Activated naive CD8-positive, alpha-beta T cell (primary cell): ENCODE data around the gene HSPB1.
"Not testable (repeated sequence)": the region's sequence is repeated elsewhere in the genome, so short reads cannot be mapped to it uniquely, and the experiment has no call there.

ENCODE experiments used
- H3K27ac Mint-ChIP-seq: one replicate; pipeline ENCODE4 v1.8.0; 2021; ENCODE audit warnings: mixed read lengths
- H3K27me3 Mint-ChIP-seq: one replicate; pipeline ENCODE4 v1.8.0; 2021; ENCODE audit warnings: mixed read lengths
- H3K36me3 Mint-ChIP-seq: one replicate; pipeline ENCODE4 v1.8.0; 2021; ENCODE audit warnings: mixed read lengths
- H3K4me1 Mint-ChIP-seq: one replicate; pipeline ENCODE4 v1.8.0; 2021; ENCODE audit warnings: low read depth, mixed read lengths
- H3K4me3 Mint-ChIP-seq: one replicate; pipeline ENCODE4 v1.8.0; 2021; ENCODE audit warnings: mild to moderate bottlenecking, mixed read lengths
- H3K9me3 Mint-ChIP-seq: one replicate; pipeline ENCODE4 v1.8.0; 2021; ENCODE audit warnings: low read depth, mixed read lengths

HSPB1 gene

GRCh38 chr7:76302347-76303201, at the start of gene HSPB1:
Gene HSPB1, plus strand, starts transcription at chr7:76302673. Its CDS starts 40 bp downstream, at chr7:76302713.
- H3K4me1 Mint-ChIP-seq: peaks cover 18% of the 10 kb centered on the region
- H3K27ac Mint-ChIP-seq: peak within 1 kb of the TSS; percentile 88
- H3K4me3 Mint-ChIP-seq: peak within 1 kb of the TSS; percentile 90
- H3K9me3 Mint-ChIP-seq: no peaks in the 10 kb centered on the region
- no peaks in the 10 kb centered on the region for H3K36me3 Mint-ChIP-seq
- no peaks in the 10 kb centered on the region for H3K27me3 Mint-ChIP-seq

GRCh38 chr7:76254781-76255180, 47.7 kb upstream of the HSPB1 start:
- H3K27me3 Mint-ChIP-seq: peaks cover 8% of the 10 kb centered on the region
- no peak overlapping the region for H3K4me3 Mint-ChIP-seq
- no peaks in the 10 kb centered on the region for H3K9me3 Mint-ChIP-seq
- H3K27ac Mint-ChIP-seq: no peak overlapping the region
- H3K36me3 Mint-ChIP-seq: no peaks in the 10 kb centered on the region
- H3K4me1 Mint-ChIP-seq: no peaks in the 10 kb centered on the region

DNA sequence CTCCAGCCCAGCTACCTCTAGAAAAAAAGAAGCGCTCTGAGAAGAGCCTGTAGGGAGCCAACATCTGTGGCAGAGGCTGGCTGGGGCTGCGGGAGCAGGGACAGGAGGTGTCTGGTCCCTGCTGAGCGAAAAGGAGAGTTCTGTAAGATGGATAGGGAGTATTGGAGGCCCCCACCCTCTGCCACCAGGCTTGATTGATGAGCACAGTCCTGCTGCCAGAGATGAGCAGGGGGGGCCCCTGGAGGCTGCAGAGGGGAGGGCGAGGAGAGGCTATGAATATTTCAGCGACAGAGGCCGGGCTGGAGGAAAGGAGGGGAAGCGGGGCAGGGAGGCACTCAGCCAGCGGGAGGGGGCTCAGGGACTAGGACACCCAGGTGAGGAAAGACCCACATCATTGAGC, 44.5 kb upstream of the HSPB1 start:
- Mint-ChIP-seq H3K36me3 (no peaks in the 10 kb centered on the region), H3K4me1 (no peaks in the 10 kb centered on the region), H3K27me3 (peaks cover 11% of the 10 kb centered on the region), H3K9me3 (no peaks in the 10 kb centered on the region), H3K4me3 (no peak overlapping the region), H3K27ac (no peak overlapping the region)

DNA sequence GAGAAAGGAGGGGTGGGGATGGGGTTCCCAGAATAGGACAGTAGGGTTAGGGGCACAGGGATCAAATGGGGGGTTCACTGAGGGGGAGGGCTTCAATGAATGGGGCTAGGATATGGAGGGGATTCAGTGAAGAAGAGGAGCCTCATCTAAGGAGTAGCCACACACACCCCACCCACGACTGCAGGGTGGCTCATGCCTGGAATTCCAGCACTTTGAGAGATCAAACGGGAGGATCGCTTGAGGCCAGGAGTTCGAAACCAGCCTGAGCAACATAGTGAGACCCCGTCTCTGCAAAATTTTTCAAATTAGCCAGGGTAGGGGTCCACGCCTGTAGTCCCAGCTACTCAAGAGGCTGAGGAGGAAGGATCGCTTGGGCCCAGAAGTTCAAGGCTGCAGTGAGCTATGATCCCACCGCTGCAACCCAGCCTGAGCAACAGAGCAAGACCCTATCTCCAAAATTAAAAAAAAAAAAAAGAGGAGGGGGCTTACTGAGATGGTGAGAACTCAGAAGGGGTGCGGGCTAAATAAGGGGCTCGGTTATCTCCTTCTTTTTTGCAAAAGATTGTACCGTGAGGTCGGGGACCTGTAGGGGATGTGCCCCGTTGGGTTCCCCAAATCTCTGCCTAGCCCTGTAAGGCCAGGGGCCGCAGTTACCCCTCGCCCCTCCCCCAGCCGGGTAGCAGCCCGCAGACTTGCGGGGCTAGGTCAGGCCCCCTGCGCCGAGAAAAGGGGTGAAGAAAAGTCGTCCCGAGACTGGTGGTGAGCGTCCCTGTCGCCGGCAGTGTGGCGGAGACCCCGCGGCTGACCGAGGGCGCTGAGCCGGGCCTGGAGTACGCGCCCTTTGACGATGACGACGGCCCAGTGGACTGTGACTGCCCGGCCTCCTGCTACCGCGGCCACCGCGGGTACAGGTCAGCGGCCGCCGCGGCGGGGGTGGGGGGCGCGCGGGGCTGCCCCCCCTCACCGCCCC, 43.1 kb upstream of the HSPB1 start:
- H3K36me3 Mint-ChIP-seq: no peaks in the 10 kb centered on the region
- H3K4me3 Mint-ChIP-seq: peak overlapping the region; percentile 60
- peaks cover 13% of the 10 kb centered on the region for H3K27me3 Mint-ChIP-seq
- H3K9me3 Mint-ChIP-seq: no peaks in the 10 kb centered on the region
- H3K4me1 Mint-ChIP-seq: no peaks in the 10 kb centered on the region
- H3K27ac Mint-ChIP-seq: no peak overlapping the region

- Mint-ChIP-seq H3K36me3 (no peaks in the 10 kb centered on the region), H3K4me1 (no peaks in the 10 kb centered on the region), H3K9me3 (no peaks in the 10 kb centered on the region), H3K27ac (no peak overlapping the region), H3K27me3 (peaks cover 13% of the 10 kb centered on the region), H3K4me3 (no peak overlapping the region)
These were observed 42.2 kb upstream of the HSPB1 start for GRCh38 chr7:76260171-76260703.

GRCh38 chr7:76261329-76261728, 41.1 kb upstream of the HSPB1 start:
- H3K4me1 Mint-ChIP-seq: no peaks in the 10 kb centered on the region
- no peak overlapping the region for H3K4me3 Mint-ChIP-seq
- H3K36me3 Mint-ChIP-seq: no peaks in the 10 kb centered on the region
- H3K9me3 Mint-ChIP-seq: no peaks in the 10 kb centered on the region
- peaks cover 14% of the 10 kb centered on the region for H3K27me3 Mint-ChIP-seq
- no peak overlapping the region for H3K27ac Mint-ChIP-seq

GRCh38 chr7:76261931-76262330, 40.5 kb upstream of the HSPB1 start:
- Mint-ChIP-seq H3K27ac (no peak overlapping the region), H3K36me3 (no peaks in the 10 kb centered on the region), H3K4me1 (no peaks in the 10 kb centered on the region), H3K27me3 (peaks cover 14% of the 10 kb centered on the region), H3K4me3 (no peak overlapping the region), H3K9me3 (no peaks in the 10 kb centered on the region)

DNA sequence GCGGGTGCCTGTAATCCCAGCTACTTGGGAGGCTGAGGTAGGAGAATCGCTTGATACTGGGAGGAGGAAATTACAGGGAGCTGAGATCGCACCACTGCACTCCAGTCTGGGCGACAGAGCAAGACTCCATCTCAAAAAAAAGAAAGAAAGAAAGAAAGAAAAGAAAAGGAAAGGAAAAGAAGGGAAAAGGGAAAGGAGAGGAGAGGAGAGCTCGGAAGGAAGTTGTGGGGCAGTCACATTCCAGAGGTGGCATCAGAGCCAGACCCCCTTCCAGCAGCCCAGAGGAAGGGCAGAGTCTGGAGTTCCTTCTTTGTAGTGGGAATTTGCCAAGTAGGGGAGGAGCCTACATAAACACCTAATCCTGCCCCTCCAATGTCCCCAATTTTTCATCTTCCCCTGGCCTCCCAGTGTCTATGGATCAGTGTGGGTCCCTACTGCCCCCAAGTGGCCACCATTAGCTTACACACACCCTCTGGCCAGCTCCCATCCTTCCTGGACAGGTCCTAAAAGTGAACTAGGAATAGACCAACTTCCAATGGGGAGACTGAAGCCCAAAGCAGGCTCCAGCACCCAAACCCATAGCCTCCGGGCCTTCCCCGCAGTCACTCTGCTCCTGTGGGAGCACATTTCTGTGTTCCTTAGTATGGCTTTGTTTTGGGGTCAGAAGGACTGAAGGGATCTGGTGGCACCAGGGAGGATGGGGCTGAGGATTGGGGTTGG, 39.6 kb upstream of the HSPB1 start:
- Mint-ChIP-seq H3K27ac (no peak overlapping the region), H3K27me3 (peaks cover 11% of the 10 kb centered on the region), H3K4me3 (no peak overlapping the region), H3K36me3 (no peaks in the 10 kb centered on the region), H3K4me1 (no peaks in the 10 kb centered on the region), H3K9me3 (no peaks in the 10 kb centered on the region)

- Mint-ChIP-seq H3K4me1 (peaks cover 3% of the 10 kb centered on the region), H3K36me3 (no peaks in the 10 kb centered on the region), H3K9me3 (no peaks in the 10 kb centered on the region), H3K4me3 (no peak overlapping the region), H3K27me3 (peaks cover 13% of the 10 kb centered on the region), H3K27ac (no peak overlapping the region)
These were observed 37.2 kb upstream of the HSPB1 start for GRCh38 chr7:76265299-76265698.

- Mint-ChIP-seq H3K4me3 (peak overlapping the region; percentile 35), H3K4me1 (peaks cover 3% of the 10 kb centered on the region), H3K27me3 (peaks cover 10% of the 10 kb centered on the region), H3K36me3 (no peaks in the 10 kb centered on the region), H3K27ac (no peak overlapping the region), H3K9me3 (no peaks in the 10 kb centered on the region)
These were observed 35.2 kb upstream of the HSPB1 start for GRCh38 chr7:76267107-76267893.

- Mint-ChIP-seq H3K27me3 (peaks cover 10% of the 10 kb centered on the region), H3K27ac (no peak overlapping the region), H3K9me3 (no peaks in the 10 kb centered on the region), H3K4me1 (peaks cover 3% of the 10 kb centered on the region), H3K4me3 (no peak overlapping the region), H3K36me3 (no peaks in the 10 kb centered on the region)
These were observed 34.6 kb upstream of the HSPB1 start for GRCh38 chr7:76267894-76268183.

- peak overlapping the region; percentile 17 for H3K4me3 Mint-ChIP-seq
- H3K36me3 Mint-ChIP-seq: no peaks in the 10 kb centered on the region
- peaks cover 6% of the 10 kb centered on the region for H3K4me1 Mint-ChIP-seq
- H3K27me3 Mint-ChIP-seq: peaks cover 8% of the 10 kb centered on the region
- H3K27ac Mint-ChIP-seq: no peak overlapping the region
- no peaks in the 10 kb centered on the region for H3K9me3 Mint-ChIP-seq
These were observed 34.1 kb upstream of the HSPB1 start for GRCh38 chr7:76268376-76268775.

DNA sequence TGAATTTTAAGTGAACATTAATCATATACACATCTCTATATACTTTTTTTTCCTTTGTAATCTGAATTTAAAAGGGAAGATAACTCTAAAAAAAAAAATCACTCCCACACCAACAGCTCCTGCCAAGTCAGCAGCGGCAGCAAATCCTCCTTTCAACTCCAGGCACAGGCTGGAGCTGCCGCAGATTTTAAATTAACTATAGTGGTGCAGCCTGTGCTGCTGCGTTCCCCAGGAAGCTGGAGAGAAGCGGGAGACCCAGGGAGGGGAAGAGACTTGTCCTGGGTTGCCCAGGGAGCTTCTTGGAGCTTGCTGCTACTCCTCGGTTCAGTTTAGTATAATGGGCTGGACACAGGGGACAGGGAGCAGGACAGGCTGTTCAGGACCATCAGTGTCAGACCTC, 32.6 kb upstream of the HSPB1 start:
- Mint-ChIP-seq H3K36me3 (no peaks in the 10 kb centered on the region), H3K27ac (no peak overlapping the region), H3K9me3 (no peaks in the 10 kb centered on the region), H3K4me3 (no peak overlapping the region), H3K4me1 (peaks cover 11% of the 10 kb centered on the region), H3K27me3 (peaks cover 8% of the 10 kb centered on the region)

DNA sequence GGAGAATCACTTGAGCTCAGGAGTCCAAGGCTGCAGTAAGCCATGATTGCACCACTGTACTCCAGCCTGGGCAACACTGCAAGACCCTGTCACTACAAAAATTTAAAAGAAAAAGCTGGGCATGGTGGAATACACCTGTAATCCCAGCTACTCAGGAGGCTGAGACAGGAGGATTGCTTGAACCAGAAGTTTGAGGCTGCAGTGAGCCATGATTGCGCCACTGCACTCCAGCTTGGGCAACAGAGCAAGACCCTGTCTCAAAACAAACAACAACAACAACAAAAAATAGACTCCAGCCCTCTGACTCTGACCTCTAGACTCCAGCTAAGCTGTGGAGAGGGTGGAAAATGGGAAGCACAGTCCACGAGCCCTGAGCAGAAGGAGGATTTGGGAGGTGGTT, 31.1 kb upstream of the HSPB1 start:
- H3K27me3 Mint-ChIP-seq, H3K4me3 Mint-ChIP-seq, H3K27ac Mint-ChIP-seq, H3K36me3 Mint-ChIP-seq, H3K9me3 Mint-ChIP-seq: not testable (repeated sequence)
- peaks cover 11% of the 10 kb centered on the region for H3K4me1 Mint-ChIP-seq
